Iris pigment epithelial cell (primary cell): ENCODE data around the gene PRKG2.

Experiments used
- DNase-seq: peaks from one replicate; pipeline ENCODE4 v3.0.0-alpha.2; 2011; ENCODE audit warnings: low read depth

The PRKG2 gene

DNA sequence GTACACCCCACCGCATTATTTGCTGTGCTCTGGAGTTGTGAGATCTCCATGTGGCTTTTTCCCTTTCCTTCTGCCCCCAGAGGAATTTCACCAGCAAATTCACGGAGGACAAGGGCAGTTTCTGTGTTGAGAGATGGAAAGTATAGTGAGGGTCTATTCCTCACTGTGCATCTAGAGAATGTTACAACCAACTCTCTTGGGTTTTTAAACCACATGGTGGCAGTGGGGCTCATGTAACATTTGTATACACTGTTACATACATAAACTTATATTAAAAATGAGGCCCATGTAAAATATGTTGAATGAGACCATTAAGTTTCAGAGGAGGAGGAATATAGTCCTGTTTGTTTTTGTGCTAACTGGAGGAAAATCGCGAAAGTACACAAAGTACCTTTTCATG lies 909 bp upstream of the PRKG2 start:
- peak; percentile 18 for DNase-seq

DNA sequence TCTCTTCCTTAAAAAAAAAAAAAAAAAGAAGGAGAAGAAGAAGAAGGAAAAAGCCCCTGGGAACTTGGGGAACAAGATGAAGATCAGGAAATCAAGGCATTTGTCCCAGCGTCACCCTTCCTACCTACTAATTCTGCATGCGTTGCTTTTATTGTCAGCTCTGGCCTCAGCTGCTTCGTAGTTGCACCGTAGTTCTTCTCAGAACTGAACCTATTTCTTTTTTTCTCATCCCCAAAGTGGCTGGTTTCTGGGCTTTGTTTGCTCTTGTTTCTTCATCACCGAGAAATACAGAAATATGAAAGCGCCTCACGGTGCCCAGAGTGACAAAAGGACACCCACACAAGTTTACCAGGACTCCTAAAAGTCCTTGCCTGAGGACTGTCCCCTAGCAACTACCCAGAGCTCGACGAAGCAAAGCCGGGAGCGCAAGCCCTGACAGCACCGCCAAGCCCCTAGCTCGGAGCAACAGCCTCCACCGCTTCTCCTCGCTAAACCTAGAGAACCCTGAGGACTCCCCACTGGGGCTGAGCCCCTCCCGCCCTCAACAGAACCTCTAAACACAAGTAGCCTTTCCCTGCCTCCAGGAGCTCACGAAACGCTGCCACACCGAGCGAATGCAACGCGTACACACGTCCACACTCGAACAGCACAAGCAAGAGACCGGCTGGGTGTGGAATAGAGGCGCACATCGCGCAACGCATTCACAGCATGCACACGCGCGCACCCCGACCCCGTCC lies 710 bp downstream of the PRKG2 start:
- peak; percentile 50 for DNase-seq

- DNase-seq: peak; percentile 22
These were observed 1.4 kb downstream of the PRKG2 start for GRCh38 chr4:81213671-81214070.

DNA sequence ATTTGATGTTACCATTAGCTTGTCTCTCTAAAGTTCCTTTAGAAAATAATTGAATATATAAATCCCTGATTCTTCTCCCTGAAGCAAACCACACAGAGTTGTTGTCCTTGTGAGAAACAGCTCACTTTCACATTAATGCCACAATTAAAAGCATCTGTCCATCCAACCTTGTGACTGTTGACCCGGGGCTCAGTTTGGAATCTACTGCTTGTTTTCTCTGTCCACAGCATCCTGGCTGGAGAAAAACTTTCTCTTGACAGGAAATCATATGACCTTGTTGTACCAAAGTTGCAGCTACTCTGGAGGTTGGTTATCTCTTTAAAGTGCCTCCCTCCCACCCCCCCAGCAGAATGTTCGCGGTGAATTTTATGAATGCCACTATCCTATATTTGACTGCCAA lies 3.1 kb downstream of the PRKG2 start:
- DNase-seq: peak; percentile 55

DNA sequence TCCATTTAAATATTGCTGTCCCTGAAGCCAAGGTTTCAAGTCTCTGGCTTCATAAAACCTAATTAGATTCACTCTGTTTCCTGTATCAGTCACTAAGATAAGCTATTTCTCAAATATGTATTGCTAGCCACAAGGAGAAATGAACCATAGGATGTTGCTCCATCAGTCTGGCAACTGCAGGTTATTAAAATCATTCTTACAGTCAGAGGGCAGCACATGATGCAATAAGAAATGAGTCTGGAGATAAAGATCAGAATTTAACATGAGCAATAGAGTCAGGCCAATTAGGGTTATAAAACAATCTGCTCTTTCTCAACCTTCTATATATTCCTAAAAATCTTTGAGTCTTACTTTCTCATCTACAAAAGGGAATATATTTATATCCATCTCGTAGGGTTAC lies 7.2 kb downstream of the PRKG2 start:
- DNase-seq: peak; percentile 98

DNA sequence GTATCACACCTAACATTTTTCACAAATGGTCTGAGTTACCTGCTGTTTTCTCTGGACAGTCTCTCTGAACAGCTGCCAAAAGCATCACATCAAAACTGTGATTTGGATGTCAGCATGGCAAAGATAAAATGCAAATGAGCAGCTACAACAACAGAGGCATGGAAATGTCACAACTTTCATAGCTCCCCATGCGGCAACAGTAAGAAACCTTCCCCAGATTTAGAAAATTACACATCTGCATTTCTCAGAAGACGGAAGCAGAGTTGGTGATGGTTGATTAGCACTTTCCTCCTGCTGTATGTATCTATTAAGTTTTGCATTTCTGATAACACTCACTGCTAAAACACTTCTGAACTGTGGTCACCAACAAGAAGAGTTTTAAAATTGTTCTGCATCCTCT lies 9.7 kb downstream of the PRKG2 start:
- no peak for DNase-seq

- DNase-seq: no peak
These were observed 10.5 kb downstream of the PRKG2 start for GRCh38 chr4:81204571-81204970.

GRCh38 chr4:81199831-81200230 lies 15.2 kb downstream of the PRKG2 start:
- DNase-seq: no peak

GRCh38 chr4:81198609-81199008 lies 16.4 kb downstream of the PRKG2 start:
- DNase-seq: no peak

GRCh38 chr4:81197864-81198524 lies 17.0 kb downstream of the PRKG2 start:
- no peak for DNase-seq

DNA sequence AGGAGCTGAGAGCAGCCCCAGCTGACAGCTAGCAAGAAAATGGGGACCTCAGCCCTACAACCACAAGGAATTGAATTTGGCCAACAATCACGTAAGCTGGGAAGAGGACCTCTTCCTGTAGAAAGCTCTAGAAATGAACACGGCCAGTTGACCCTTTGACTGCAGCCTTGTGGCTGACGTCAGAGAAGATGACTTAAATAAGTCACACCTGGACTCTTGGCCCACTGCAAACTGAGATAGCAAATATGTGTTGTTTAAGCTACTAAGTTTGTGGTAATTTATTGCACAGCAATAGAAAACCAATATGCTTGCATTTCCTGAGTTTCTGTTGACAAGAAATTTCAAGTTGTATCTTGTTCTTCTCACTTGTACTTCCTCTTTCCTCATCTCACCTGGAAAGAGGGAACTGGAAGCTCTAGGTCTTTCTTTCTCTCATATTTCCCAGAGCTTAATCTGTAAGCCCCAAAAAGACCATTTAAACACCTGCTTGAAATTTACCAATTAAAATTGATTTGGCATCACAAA lies 18.8 kb downstream of the PRKG2 start:
- no peak for DNase-seq

- DNase-seq: no peak
These were observed 19.5 kb downstream of the PRKG2 start for GRCh38 chr4:81195475-81195874.

DNA sequence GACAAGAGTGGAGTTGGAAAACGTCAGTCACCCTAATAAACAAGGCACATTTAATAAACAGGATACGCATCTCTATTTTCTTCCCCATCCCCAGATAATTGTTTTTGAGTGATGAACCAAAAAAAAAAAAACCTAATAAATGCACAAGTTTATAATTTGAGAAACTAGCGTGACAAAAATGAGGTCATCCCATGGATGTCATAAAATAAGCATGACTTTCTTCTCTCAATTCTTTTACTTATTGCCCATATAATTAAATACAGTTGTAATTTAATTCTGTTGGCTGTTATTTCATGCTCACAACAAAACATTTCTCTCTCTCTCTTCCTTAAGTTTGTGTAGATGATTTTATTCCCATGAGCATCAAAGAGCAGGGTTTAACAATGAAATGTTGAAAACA lies 20.7 kb downstream of the PRKG2 start:
- no peak for DNase-seq

- peak; percentile 61 for DNase-seq
These were observed 34.1 kb downstream of the PRKG2 start for GRCh38 chr4:81180916-81181315.

GRCh38 chr4:81179326-81179725 lies 35.7 kb downstream of the PRKG2 start:
- peak; percentile 17 for DNase-seq

DNA sequence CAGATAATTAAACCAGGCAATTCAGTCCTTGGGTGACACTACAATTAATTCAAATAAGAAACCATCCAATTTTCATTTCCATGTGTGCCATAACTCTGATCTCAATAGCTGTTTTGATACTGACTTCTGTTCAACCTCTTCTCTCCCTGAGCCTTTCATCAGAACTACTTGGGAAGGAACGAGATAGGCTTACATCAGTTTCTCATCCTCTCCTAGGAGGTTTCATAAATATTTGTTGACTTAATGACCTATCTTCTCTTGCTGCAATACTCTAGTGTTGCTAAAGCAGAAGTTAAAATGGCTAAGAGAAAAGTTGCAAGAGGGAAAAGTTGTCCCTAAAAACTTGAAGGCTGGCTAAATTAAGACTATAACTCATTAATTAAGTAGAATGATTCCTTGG lies 41.8 kb downstream of the PRKG2 start:
- peak; percentile 79 for DNase-seq

GRCh38 chr4:81166458-81167160 lies 48.4 kb downstream of the PRKG2 start:
- peak; percentile 72 for DNase-seq

- peak; percentile 27 for DNase-seq
These were observed 49.1 kb downstream of the PRKG2 start for GRCh38 chr4:81165861-81166430.

DNA sequence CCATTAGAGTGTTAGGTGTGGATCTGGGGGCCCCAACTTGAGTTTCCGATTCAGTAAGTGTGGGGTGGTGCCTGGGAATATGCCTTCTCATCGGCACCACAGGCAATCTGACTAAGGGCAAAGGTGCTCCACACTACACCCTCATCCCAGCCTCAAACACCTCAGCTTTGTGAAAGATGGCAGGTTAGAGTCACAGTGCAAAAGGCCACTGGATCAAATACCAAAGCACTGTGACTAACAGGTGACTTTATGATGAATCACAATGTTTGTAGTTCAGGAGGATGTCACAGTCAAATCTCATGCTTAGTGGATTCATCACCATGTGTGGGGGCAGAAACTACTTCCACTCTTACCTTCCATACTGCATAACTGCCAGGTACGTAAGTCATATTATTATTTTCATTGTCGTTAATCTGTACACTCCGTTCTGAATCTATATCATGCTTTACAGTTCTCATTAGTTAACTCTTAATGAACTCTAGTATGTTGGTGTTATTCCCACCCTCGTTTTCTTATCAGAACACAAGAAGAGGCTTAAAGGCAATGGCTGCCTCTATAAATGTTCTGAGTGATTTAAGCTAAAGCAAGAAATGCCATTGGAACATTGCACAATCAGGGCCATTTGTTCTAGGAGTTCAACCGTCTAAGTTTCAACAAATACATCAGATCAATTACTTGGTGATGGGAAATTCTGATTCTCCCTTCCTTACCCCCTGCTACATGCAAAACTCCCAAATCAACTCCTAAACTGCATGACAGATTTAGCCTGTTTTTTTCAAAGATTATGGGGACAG lies 50.2 kb downstream of the PRKG2 start:
- peak; percentile 62 for DNase-seq

DNA sequence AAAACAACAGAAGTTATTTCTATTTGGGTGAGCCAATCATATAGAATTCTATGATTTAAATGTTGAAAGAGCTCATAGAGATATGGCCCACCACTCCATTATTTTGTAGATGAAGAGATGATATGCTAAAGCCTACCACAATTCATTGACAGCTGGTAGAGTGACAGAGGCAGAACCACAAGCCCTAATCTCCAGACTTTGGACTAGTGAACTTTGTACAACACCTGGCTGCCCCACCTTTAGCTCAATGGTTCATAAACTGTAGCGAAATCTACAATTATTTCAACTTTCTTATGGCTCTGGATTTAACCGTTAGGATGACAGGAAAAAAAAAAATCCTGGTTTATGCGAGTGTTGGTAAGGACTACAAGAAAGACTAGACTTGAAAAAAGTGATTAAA lies 50.9 kb downstream of the PRKG2 start:
- DNase-seq: no peak

GRCh38 chr4:81162752-81163458 lies 52.1 kb downstream of the PRKG2 start:
- no peak for DNase-seq
